HT-29 (cell line): ENCODE results near the gene NXNL2. TPM values are rescaled to one million over a fixed set of nuclear protein-coding genes. Genes with fewer than 3 reads are reported as not detected.

Experiments
- DNase-seq: peaks from one replicate; pipeline ENCODE4 v3.0.0-alpha.2; 2015; ENCODE audit warnings: low spot score
- total RNA-seq: library from RNA; depleted of rRNA; stranded (reverse); fragments of >200 nt; shearing (Covaris generic); gene quantifications from 2 replicates; pipeline ENCODE4 v1.2.3, GENCODE V29; 2014

The NXNL2 gene
- total RNA-seq, 1 experiment from 2014 or later, result not detected

DNA sequence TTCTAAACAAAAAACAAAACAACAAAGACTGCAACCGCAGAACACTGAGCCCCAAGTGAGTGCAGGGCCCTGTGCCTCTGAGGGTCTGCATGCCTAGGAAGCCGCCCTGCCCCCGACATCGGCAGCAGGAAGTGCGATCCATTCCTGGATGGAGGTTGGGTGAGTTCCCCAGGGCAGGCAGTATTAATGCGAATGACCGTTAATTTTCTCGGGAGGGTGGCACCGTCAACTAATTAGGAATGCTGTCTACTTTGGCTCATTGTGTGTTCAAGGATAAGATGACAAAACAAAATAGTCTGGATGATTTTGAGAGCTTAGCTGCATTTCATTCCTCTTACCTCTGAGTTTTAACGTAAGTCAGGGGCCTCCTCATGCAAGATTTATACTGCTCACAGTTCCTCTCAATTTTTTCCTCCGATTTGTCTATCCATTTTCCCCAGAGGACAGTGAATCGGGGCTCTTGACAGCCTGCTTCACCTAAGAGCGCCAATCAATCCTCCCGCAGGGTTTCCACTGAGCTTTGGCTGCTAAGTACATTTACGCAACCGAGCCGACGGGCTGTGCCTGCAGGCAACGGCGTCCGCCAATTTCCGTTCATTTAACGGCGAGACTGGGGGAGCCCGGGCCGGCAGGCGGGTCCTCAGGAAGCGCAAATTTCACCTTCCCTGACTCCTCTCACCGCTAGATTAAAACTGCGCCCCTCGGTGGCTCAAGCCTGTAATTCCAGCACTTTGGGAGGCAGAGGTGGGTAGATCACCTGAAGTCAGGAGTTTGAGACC lies 2.9 kb upstream of the NXNL2 start:
- DNase-seq, result no peak

GRCh38 chr9:88533951-88534455 lies 975 bp upstream of the NXNL2 start:
- no peak for DNase-seq

DNA sequence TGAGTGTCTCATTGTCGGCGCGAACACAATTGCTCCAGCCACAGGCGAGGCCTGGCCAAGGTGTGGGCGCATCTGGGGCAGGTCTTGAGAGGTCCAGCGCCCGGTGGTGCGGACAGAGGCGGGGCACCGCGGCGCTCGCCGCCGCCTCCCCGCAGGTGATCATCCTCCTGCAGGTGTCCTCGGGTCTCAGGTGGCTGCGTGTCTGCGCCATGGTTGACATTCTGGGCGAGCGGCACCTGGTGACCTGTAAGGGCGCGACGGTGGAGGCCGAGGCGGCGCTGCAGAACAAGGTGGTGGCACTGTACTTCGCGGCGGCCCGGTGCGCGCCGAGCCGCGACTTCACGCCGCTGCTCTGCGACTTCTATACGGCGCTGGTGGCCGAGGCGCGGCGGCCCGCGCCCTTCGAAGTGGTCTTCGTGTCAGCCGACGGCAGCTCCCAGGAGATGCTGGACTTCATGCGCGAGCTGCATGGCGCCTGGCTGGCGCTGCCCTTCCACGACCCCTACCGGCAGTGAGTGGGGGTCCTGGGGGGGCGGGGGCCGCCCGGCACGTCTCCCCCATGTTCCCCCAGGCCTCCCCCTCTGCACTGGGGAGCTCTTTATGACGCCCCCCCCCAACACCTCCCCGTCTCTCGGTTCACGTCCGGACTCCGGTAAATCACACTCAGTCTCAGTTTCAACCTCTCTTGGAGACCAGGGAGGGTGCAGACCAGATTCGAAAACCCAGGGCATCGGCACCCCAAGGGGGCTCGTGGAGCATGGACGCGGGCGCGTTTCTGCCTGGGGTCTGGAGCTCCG lies 446 bp downstream of the NXNL2 start:
- DNase-seq, result no peak

DNA sequence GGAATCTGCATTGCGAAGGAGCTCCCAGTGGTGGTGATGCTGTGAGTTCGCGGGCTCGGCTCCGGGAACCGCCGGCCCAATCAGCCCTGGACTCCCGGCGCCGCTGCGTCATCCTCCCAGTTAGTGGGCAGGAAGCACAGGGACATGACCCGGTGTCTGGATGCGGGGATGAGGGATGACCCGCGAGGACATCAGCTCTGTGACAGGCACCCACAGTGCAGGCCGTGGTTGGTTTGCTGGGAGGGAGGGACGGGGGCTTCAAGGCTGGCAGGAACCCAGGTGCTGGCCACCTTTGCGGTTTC lies 996 bp downstream of the NXNL2 start:
- no peak for DNase-seq

DNA sequence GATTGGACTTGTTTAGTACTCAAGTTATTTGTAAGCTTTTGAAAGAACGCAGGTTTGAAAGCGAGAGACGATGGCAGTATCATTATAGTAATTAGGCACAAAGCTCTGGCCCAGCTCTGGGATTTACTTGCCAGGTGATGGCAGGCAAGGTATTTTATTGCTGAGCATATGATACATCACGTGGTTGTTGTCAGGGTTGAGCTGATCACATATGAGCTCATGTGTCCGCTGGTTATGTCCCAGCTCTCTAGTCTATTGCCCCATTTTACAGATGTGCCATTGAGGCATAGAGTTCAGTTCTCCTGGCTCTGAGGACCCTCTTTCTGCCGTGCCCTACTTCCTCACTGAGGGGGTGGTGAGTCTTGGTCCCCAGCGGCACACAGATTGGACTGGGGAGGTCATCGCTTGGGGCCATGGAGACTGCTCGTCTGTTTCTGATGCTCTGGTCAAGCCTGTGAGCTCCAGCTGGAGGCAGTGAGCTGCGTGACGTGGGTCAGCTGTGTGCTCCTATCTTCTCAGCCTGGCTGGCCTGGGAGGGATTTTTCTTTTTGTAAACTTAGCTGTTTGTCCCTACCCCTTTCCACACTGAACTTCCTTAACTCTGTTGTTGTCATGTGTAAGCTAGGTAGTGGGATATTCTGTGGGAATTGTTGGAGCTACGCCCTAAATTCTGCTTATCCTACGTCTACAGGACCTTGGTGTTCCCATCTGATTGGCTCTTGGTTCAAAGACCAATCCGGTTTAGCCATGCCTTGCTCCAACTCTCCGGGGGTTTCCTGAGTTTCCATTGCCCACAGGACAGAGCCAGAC lies 2.2 kb downstream of the NXNL2 start:
- no peak for DNase-seq

DNA sequence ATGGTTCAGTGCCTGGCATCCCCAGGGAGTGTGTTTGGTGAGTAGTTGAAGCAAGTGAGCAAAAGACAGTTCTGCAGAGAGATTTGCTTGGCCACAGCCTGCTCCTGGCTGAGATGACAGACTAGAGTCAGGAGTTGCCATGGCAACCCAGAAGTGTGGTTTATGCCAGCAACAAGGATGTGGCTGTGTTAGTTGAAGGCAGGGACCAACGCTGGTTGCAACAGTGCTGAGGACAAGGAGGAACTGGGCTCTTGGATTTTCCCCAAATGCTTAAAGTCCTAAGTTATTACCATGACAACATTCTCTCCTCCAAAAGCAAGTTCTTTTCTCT lies 2.7 kb downstream of the NXNL2 start:
- peak; percentile 22 for DNase-seq

DNA sequence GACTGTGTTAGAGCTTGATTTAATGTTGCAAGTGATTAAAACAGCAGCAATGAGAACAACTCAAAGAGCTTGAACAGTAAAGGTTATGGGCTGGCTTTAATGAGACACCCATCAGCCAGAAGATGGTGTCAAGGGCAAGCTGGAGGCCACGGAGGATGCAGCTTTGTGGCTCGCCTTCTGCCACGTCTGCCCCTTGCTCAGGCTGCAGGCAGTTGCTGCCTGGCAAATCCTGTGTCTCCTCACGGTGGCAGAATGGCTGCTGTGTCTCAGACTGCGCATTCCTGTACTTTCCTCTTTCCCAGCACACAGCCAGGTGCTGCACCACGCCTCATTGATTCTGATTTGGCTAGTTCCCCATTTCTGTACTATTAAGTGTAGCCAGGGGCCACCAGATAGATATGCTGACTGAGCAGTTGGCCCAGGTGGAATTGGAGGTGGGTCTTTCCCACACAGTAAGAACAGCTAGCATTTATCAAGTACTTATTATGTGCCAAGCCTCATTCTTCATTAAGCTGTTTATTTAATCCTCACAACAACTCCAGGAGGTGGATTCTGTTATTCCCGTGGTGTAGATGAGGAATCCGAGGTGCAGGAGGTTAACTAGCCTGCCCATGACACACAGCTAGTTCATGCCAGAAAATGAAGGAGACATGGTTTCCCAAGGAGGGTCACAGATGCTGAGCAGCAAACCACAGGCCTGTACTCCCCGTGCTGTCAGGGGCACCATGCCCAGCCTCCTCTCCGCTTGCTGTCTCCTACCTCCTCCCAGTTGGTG lies 3.5 kb downstream of the NXNL2 start:
- no peak for DNase-seq

- DNase-seq, result no peak
Measured at GRCh38 chr9:88539246-88539645, 4.3 kb downstream of the NXNL2 start.

DNA sequence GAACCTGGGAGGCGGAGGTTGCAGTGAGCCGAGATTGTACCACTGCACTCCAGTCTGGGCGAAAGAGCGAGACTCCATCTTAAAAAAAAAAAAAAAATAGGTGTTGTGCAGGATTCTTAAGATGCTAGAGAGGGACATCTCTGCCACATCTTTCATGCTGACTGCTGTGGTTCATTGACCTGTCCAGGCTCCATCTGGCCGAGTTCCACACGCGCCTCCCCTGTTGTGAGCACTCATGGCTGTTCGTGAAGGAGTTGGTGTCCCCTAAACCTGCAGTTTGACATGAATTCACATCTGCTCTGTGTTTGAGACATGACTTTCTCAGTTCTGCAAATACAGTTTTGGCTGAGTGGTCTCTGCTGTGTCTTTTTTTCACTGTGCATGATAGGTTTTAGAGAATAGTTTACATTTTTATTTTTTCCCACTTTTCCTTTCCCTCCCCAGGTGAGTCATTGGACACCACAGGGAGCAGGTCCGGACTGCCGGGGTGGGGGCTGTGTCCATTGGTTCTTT lies 5.3 kb downstream of the NXNL2 start:
- DNase-seq, result no peak

- DNase-seq, result peak; percentile 42
Measured at GRCh38 chr9:88544245-88544644, 9.3 kb downstream of the NXNL2 start.

DNA sequence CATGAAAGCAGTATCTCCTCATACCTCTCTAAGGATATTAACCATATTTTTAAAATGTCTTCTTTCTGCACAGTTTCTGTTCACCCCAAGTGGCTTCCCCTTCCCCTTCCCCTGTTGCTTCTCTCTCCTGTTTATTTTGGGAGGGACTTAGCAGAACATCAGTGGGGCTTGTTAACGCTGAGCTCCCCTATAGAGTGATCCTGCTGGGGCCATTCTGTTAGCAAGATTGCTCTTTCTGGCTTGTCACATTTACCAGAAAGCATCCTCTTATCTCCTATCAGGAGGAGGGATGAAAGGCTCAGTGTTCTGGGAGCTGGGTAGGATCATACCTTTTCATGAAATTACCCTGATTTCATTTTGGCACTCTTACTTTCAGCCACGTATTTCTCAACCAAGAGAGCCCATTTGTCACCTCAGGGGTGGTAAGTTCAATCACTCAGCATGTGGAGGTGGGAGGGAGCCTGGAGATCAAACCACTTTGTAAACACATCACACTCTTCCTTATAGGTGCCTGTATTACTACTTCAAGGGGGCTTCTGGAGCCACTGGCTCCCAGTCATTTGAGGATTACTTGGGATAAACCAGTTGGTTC lies 16.7 kb downstream of the NXNL2 start:
- DNase-seq, result no peak

- DNase-seq, result no peak
Measured at GRCh38 chr9:88553350-88553749, 18.4 kb downstream of the NXNL2 start.

- DNase-seq, result no peak
Measured at GRCh38 chr9:88555268-88555980, 20.4 kb downstream of the NXNL2 start.

GRCh38 chr9:88559661-88560060 lies 24.7 kb downstream of the NXNL2 start:
- DNase-seq, result no peak

DNA sequence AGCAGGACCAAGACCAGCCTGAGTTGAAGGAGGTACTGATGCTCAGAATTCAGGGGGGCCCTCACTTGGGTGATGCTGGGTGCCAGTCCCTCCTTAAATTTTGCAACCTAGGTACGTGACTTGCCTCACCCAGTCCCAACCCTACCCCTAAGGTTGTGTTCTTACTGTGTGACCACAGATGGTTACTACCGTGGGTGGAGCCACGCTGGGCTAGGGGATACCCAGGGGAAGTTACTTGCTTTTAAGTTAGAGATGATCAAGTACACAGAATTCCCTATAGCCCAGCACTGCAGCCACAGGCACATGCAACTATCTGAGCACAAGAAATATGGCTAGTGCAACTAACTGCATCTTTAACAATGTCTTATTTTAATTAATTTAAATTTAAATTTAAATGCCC lies 32.9 kb downstream of the NXNL2 start:
- no peak for DNase-seq

DNA sequence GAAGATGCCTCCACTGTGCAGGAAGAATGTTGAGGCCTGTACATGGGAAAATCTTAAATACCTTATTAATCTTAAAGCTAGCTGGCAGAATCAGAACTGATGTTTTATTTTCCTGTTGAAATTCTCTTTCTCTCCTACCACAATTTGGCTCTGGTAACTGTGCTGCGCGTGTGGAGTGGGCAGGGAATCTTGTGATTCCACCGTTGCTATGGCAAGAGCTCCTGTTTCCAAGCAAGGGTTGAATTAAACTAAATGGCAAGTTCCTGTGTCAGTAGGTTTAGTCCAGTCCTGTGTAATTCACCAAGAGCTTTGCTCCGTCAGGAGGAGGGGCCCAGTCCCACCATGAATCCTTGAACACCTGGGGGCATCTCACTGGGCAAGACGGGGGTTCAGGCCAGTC lies 36.4 kb downstream of the NXNL2 start:
- no peak for DNase-seq

GRCh38 chr9:88572684-88573083 lies 37.7 kb downstream of the NXNL2 start:
- no peak for DNase-seq

- no peak for DNase-seq
Measured at GRCh38 chr9:88574953-88575352, 40.0 kb downstream of the NXNL2 start.

DNA sequence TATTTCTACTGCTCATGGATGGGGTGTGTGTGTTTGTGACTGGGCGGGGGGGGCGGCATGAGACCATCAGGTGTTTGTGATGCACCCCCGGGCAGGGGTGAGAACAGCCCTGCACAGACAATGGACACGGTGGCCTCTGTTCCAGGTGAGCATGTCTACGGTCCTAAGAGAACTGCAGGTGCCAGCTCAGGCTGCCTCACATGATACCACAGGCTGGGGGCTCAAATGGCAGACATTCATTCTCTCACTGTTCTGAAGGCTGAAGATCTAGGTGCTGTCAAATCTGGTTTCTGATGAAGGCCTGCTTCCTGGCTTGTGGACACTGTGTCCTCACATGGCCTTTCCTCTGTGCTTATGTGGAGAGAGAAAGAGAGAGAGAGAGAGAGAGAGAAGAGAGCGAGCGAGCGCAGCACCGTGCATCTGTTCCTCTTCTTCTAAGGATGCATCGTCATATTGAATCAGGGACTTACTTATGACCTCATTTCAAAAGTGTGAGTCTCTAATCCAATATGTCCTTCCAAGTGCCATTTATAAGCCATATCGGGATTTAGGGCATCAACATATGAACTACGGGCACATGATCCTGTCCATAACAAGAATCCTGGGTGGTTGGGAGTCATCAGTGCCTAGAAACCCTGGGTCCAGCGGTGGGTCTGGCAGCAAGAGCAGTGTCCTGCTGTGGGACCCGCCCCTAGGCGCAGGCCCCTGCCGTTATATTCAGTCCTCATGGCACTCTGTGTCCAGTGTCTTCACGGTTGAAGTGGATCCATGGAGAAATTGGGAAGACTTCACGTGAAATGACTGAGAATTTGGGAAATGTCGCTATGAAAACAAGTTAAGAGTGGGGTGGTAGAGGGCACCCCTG lies 42.5 kb downstream of the NXNL2 start:
- no peak for DNase-seq
